ENCODE data around the gene ITM2C. TPM values are rescaled to one million over a fixed set of nuclear protein-coding genes. Genes with fewer than 3 reads are reported as not detected.

The ITM2C gene
- total and polyA plus RNA-seq, 2 of the 8 experiments (the other 6 are each of a cell fraction or from before 2014, with no cell fraction given), result 362 to 742 TPM

DNA sequence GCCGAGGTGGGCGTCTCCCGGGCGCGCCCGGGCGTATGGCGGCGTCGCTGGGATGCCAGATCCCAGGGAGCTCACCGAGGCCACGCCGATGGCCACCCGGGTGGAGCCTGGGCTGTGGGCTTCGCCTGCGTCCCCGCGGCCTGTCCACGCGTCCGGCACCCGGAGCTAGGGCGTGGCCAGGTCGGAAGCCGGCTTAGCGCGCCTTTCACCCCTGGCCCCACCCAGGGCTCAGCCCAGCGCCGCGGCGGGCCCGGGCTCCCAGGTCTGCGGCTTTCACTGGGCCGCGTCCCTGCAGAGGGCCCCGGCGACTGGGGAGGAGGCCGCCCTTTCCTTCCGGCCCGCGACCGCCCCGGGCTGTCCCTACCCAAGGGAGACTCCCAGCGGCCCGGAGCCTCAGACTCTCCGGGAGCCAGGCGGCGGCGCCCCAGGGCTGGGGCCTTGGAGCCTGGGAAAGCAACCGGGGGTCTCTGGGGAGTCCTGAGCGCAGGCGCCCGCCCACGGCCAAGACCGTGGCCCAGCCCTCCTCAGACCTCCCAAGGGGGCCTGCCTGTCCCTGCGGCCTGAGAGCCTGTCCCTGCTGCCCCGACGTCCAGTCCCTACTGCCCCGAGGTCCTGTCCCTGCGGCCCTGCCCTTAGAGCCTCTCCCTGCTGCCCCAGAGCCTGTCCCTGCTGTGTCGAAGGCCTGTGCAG lies 36.3 kb upstream of the ITM2C start:
- POLR2A ChIA-PET (ENCODE audit: partially characterized antibody), result interaction anchor here (0.8 kb wide), 1 partner anchor 158 kb away, joined by 3 read pairs; no protein-coding TSS in a partner anchor
- no peak overlapping the region for H3K14ac ChIP-seq (ENCODE audit: insufficient read length)
- H3K27me3 ChIP-seq (replicated peaks in 1 of 4; ENCODE audit: control insufficient read depth in 3 of 4, extremely low read depth in 1 of 4, insufficient read depth in 3 of 4, low read length in 3 of 4), result no peaks in the 10 kb centered on the region; a peak in 2 of 7 replicates
- H2AFZ ChIP-seq (ENCODE audit: low read length), result no peak overlapping the region
- no peaks in the 10 kb centered on the region for H3K9me3 ChIP-seq (ENCODE audit: insufficient read depth in 2 of 2, low read depth in 1 of 2, low read length in 1 of 2)
- H3K27ac ChIP-seq (ENCODE audit: low read depth, low read length), result no peak overlapping the region
- H3K79me2 ChIP-seq (ENCODE audit: control insufficient read depth in 1 of 2, insufficient read depth in 2 of 2, low read length in 2 of 2), result no peaks in the 10 kb centered on the region
- no peaks in the 10 kb centered on the region for H3K23me2 ChIP-seq (ENCODE audit: low read depth, low read length)
- no peaks in the 10 kb centered on the region for H3K79me1 ChIP-seq (ENCODE audit: low read depth, low read length)
- TF ChIP-seq TAF1 (IDR thresholded peaks at IDR 0.05; ENCODE audit: low read depth, low read length), result 0 out of 2 replicates have a peak, but pooled peaks have one; percentile 12
- no peak for TF ChIP-seq CHD1 (IDR thresholded peaks at IDR 0.05; ENCODE audit: low read depth, low read length)
- TF ChIP-seq NRF1 (IDR thresholded peaks at IDR 0.05; ENCODE audit: low read depth, low read length), result no peak
- TF ChIP-seq POU5F1 (IDR thresholded peaks at IDR 0.05; ENCODE audit: low read depth, low read length), result no peak
- TF ChIP-seq EP300 (IDR thresholded peaks at IDR 0.05; ENCODE audit: borderline replicate concordance in 1 of 2, low read depth in 2 of 2, low read length in 2 of 2), result no peak
- no peak for TF ChIP-seq GTF2F1 (IDR thresholded peaks at IDR 0.05; ENCODE audit: borderline replicate concordance, low read depth, low read length)
- TF ChIP-seq RBBP5 (IDR thresholded peaks at IDR 0.05; ENCODE audit: borderline replicate concordance, low read depth, low read length), result no peak
- H2BK12ac ChIP-seq (ENCODE audit: low read depth, low read length), result no peak overlapping the region
- H2BK20ac ChIP-seq (ENCODE audit: low read length), result no peak overlapping the region
- WGBS, 2 experiments (ENCODE audit: extremely low coverage in 1 of 2, insufficient coverage in 1 of 2, insufficient read length in 1 of 2, insufficient replicate concordance in 2 of 2, low coverage in 1 of 2, low lambda C conversion rate in 2 of 2, missing lambda C conversion rate in 1 of 2), result 54% methylated on average over 48 of the region's 61 CpGs; no CpG with 5 or more reads in 1 of the 2 experiments
- no peak overlapping the region for H2AK5ac ChIP-seq (ENCODE audit: low read depth, low read length)
- DNase-seq (ENCODE audit: low read depth in 1 of 2, low spot score in 2 of 2), result no peak
- no peak overlapping the region for H3K4ac ChIP-seq (replicated peaks; ENCODE audit: insufficient read length, low read depth, low read length)
- peaks cover 0 to 2% (median 0%) of the 10 kb centered on the region in 4 experiments; a peak in 1 of 7 replicates for H3K4me1 ChIP-seq (replicated peaks in 1 of 4; ENCODE audit: control insufficient read depth in 3 of 4, insufficient read depth in 4 of 4, low read length in 3 of 4)
- no peak overlapping the region for H4K91ac ChIP-seq (replicated peaks; ENCODE audit: insufficient read length, low read length)
- H3K4me3 ChIP-seq (ENCODE audit: extremely low read depth in 1 of 4, insufficient read depth in 2 of 4, low read depth in 3 of 4, low read length in 4 of 4), result peak overlapping the region; percentile 26 to 49 (median 30); a peak in 7 of 8 replicates
- H2BK120ac ChIP-seq (replicated peaks; ENCODE audit: low read depth, low read length), result no peak overlapping the region
- no peaks in the 10 kb centered on the region for H3K36me3 ChIP-seq (ENCODE audit: control insufficient read depth in 2 of 4, insufficient read depth in 4 of 4, low read length in 3 of 4)
- H3K23ac ChIP-seq (ENCODE audit: insufficient read length), result no peak overlapping the region
- no peak for FAIRE-seq
- CTCF ChIA-PET (ENCODE audit: partially characterized antibody), result interaction anchor here (1.3 to 9.9 kb wide), 3 partner anchors 19 to 118 kb away, joined by 3 to 56 read pairs (median 4); partner anchors contain the start of gene GPR55
- no peak overlapping the region for H2BK15ac ChIP-seq (ENCODE audit: low read length)
- H4K5ac ChIP-seq (ENCODE audit: insufficient read length, low read depth, low read length), result no peak overlapping the region
- H3K9ac ChIP-seq (replicated peaks in 1 of 4; ENCODE audit: extremely low read depth in 1 of 4, low read depth in 3 of 4, low read length in 3 of 4), result peak overlapping the region in 3 of 4 experiments; percentile 20 to 52 (median 38); a peak in 3 of 7 replicates
- no peaks in the 10 kb centered on the region for H4K20me1 ChIP-seq (replicated peaks in 1 of 2; ENCODE audit: control insufficient read depth in 1 of 2, insufficient read depth in 2 of 2, low read length in 2 of 2)
- no peak overlapping the region; the same call in 1 of the 2 replicates for H2BK5ac ChIP-seq (ENCODE audit: low read depth, low read length)
- H3K18ac ChIP-seq (ENCODE audit: extremely low read depth, low read length), result peak overlapping the region; percentile 44; the same call in 1 of the 2 replicates
- peak overlapping the region; percentile 93 for H4K8ac ChIP-seq (ENCODE audit: extremely low read depth, insufficient read depth, low read length)
- no peak overlapping the region for H3K56ac ChIP-seq (replicated peaks; ENCODE audit: insufficient read length, low read depth, low read length)
- peak overlapping the region; percentile 52 to 59 for H3K4me2 ChIP-seq (ENCODE audit: insufficient read depth in 1 of 2, low read depth in 2 of 2, low read length in 2 of 2)
